ENCODE data around the gene PLA2R1.

GRCh38 chr2:160091381-160091780 is 29.0 kb upstream of the PLA2R1 start:
- TF ChIP-seq CTCF (IDR thresholded peaks at IDR 0.05) (no peak), POLR2A (IDR thresholded peaks at IDR 0.05) (no peak), POLR2AphosphoS5 (IDR thresholded peaks at IDR 0.05) (no peak)

All from transverse colon (tissue), 4 donors.